HCT116 (cell line): ENCODE results near the gene TBX2. TPM values are rescaled to one million over a fixed set of nuclear protein-coding genes. Genes with fewer than 3 reads are reported as not detected.

Source experiments
- ATAC-seq: fragments of 200-7000 bp; cut with Tn5 transposase; 2 replicates; pipeline ENCODE4 v1.9.1; 2020; ENCODE audit warnings: mild to moderate bottlenecking, moderate library complexity
- BruUV-seq: library from RNA; stranded (reverse); fragments of 400-500 nt; replicated peaks from 2 replicates; lab custom pipeline; 2021; lab: Mats Ljungman, UMichigan
- CTCF ChIA-PET: fragments of 300-600 bp; sonication (Branson Sonifier 250); formaldehyde crosslinking; loops from one replicate; lab custom pipeline; 2021; ENCODE audit warnings: antibody characterized with exemption; lab: Charles Lee
- POLR2A ChIA-PET: fragments of 300-600, 350-600 bp; sonication (Branson Sonifier 250); formaldehyde crosslinking; loops from one replicate; lab custom pipeline; 2021; ENCODE audit warnings: antibody characterized with exemption; lab: Charles Lee
- RAD21 ChIA-PET, 2 experiments: fragments of 300-600 bp; sonication (Branson Sonifier 250); formaldehyde crosslinking; loops; one replicate each; lab custom pipeline; 2023; ENCODE audit warnings: low total read pairs in 2 of 2; ENCODE audit not compliant: uncharacterized antibody in 2 of 2, unreplicated experiment in 2 of 2, low non-redundant PET in 1 of 2; lab: Charles Lee
- DNase-seq: peaks from one replicate; pipeline ENCODE4 v3.0.0-alpha.2; 2010; ENCODE audit warnings: low read depth, low spot score
- H2AFZ ChIP-seq: fragments of 200-600 bp; shearing (Covaris generic), sonication (generic); 2 replicates; pipeline ENCODE4 v1.6.1; 2017; ENCODE audit warnings: low read depth, mixed run types, mixed read lengths, antibody characterized with exemption, low read length; ENCODE audit not compliant: poor library complexity, severe bottlenecking
- H3K27ac ChIP-seq: 2 replicates; pipeline ENCODE4 v1.5.1; 2012; ENCODE audit warnings: low read depth, low read length
- H3K27me3 ChIP-seq: fragments of 200-600 bp; sonication (generic); 2 replicates; pipeline ENCODE4 v1.6.1; 2016; ENCODE audit warnings: mixed run types, low read length, mixed read lengths; ENCODE audit not compliant: insufficient read depth
- H3K36me3 ChIP-seq, 2 experiments: fragments of 200-500 bp in 1 of 2; fragments of 200-600 bp in 1 of 2; sonication (Bioruptor generic) in 1 of 2; sonication (generic) in 1 of 2; 2 replicates each; pipeline versions ENCODE4 v1.5.1 to v1.6.1; 2014 to 2016; ENCODE audit warnings: low read length in 2 of 2, inconsistent platforms in 1 of 2, mixed read lengths in 1 of 2, mixed run types in 1 of 2; ENCODE audit not compliant: insufficient read depth in 2 of 2, control insufficient read depth in 1 of 2
- H3K4me1 ChIP-seq, 2 experiments: fragments of 200-600 bp in 1 of 2; sonication (generic) in 1 of 2; 2 replicates each; pipeline versions ENCODE4 v1.5.1 to v1.6.1; 2012 to 2017; ENCODE audit warnings: low read length in 2 of 2, inconsistent platforms in 1 of 2, mild to moderate bottlenecking in 1 of 2, mixed read lengths in 1 of 2, mixed run types in 1 of 2, moderate library complexity in 1 of 2; ENCODE audit not compliant: insufficient read depth in 2 of 2, control insufficient read depth in 1 of 2
- H3K4me2 ChIP-seq: fragments of 200-600 bp; sonication (generic); 2 replicates; pipeline ENCODE4 v1.6.1; 2017; ENCODE audit warnings: mixed run types, low read length, mixed read lengths
- H3K4me3 ChIP-seq, 2 experiments: fragments of 200-600 bp in 1 of 2; sonication (generic) in 1 of 2; replicated peaks in 1 of 2; 2 replicates each; pipeline ENCODE4 v1.5.1; 2011 to 2016; ENCODE audit warnings: low read length in 2 of 2, control low read depth in 1 of 2, low read depth in 1 of 2, mild to moderate bottlenecking in 1 of 2, mixed read lengths in 1 of 2, mixed run types in 1 of 2
- H3K79me2 ChIP-seq: fragments of 200-600 bp; sonication (generic); 2 replicates; pipeline ENCODE4 v1.6.1; 2017; ENCODE audit warnings: mild to moderate bottlenecking, mixed run types, low read length, moderate library complexity, mixed read lengths; ENCODE audit not compliant: insufficient read depth
- H3K9ac ChIP-seq: fragments of 200-600 bp; sonication (generic); 2 replicates; pipeline ENCODE4 v1.6.1; 2016; ENCODE audit warnings: low read length, mixed read lengths
- H3K9me2 ChIP-seq: fragments of 200-600 bp; sonication (generic), shearing (Covaris generic); 2 replicates; pipeline ENCODE4 v1.6.1; 2017; ENCODE audit warnings: mixed run types, mild to moderate bottlenecking, moderate library complexity; ENCODE audit not compliant: insufficient read depth
- H3K9me3 ChIP-seq, 2 experiments: fragments of 200-500 bp in 1 of 2; fragments of 200-600 bp in 1 of 2; sonication (Bioruptor generic) in 1 of 2; sonication (generic) in 1 of 2; 2 replicates each; pipeline ENCODE4 v1.6.1; 2014 to 2017; ENCODE audit warnings: low read length in 2 of 2, mixed read lengths in 2 of 2, inconsistent platforms in 1 of 2, low read depth in 1 of 2, mild to moderate bottlenecking in 1 of 2, mixed run types in 1 of 2, moderate library complexity in 1 of 2; ENCODE audit not compliant: control insufficient read depth in 1 of 2, insufficient read depth in 1 of 2
- H4K20me1 ChIP-seq: fragments of 200-600 bp; sonication (generic), shearing (Covaris generic); 2 replicates; pipeline ENCODE4 v1.6.1; 2017; ENCODE audit warnings: mixed run types, mild to moderate bottlenecking, moderate library complexity; ENCODE audit not compliant: insufficient read depth
- CBX3 ChIP-seq: IDR thresholded peaks from 2 replicates; pipeline ENCODE4 v1.6.1; 2012; ENCODE audit warnings: low read depth
- EGR1 ChIP-seq: IDR thresholded peaks from 2 replicates; pipeline ENCODE4 v1.6.1; 2012; ENCODE audit warnings: low read depth
- ELF1 ChIP-seq: IDR thresholded peaks from 2 replicates; pipeline ENCODE4 v1.6.1; 2012; ENCODE audit warnings: low read depth, borderline replicate concordance
- EZH2 ChIP-seq: fragments of 200-600 bp; sonication (generic); IDR thresholded peaks from 2 replicates; pipeline ENCODE4 v1.6.1; 2017; ENCODE audit warnings: antibody characterized with exemption, mixed run types
- EZH2phosphoT487 ChIP-seq: fragments of 200-600 bp; IDR thresholded peaks from 2 replicates; pipeline ENCODE4 v1.6.1; 2018; ENCODE audit warnings: antibody characterized with exemption, borderline replicate concordance
- FOSL1 ChIP-seq: IDR thresholded peaks from 2 replicates; pipeline ENCODE4 v1.6.1; 2012; ENCODE audit warnings: low read depth
- JUND ChIP-seq: IDR thresholded peaks from 2 replicates; pipeline ENCODE4 v1.6.1; 2012
- MAX ChIP-seq: IDR thresholded peaks from 2 replicates; pipeline ENCODE4 v1.6.1; 2012
- POLR2A ChIP-seq: IDR thresholded peaks from 2 replicates; pipeline ENCODE4 v1.7.0; 2011; ENCODE audit warnings: borderline replicate concordance; ENCODE audit not compliant: insufficient read depth, insufficient read length; ENCODE audit errors: extremely low read depth
- RAD21 ChIP-seq: IDR thresholded peaks from 2 replicates; pipeline ENCODE4 v1.6.1; 2012; ENCODE audit warnings: low read depth, mild to moderate bottlenecking
- SP1 ChIP-seq: IDR thresholded peaks from 2 replicates; pipeline ENCODE4 v1.6.1; 2012; ENCODE audit warnings: low read depth
- SRF ChIP-seq: IDR thresholded peaks from 2 replicates; pipeline ENCODE4 v1.6.1; 2012; ENCODE audit warnings: low read depth
- YY1 ChIP-seq: IDR thresholded peaks from 2 replicates; pipeline ENCODE4 v1.6.1; 2011; ENCODE audit warnings: low read length, low read depth, moderate library complexity, mild to moderate bottlenecking; ENCODE audit not compliant: insufficient replicate concordance; ENCODE audit errors: extremely low read depth
- ZBTB33 ChIP-seq: IDR thresholded peaks from 2 replicates; pipeline ENCODE4 v1.6.1; 2011; ENCODE audit warnings: mild to moderate bottlenecking, low read length, moderate library complexity; ENCODE audit not compliant: insufficient replicate concordance; ENCODE audit errors: extremely low read depth
- ZFX ChIP-seq: fragments of 450-650 bp; IDR thresholded peaks from 2 replicates; pipeline ENCODE4 v1.6.1; 2017
- intact Hi-C: fragments of 100-400 bp; cut with micrococcal nuclease; formaldehyde crosslinking; loops from 2 replicates; pipeline ENCODE4 v1.10.0; 2022
- total RNA-seq: library from RNA; stranded (reverse); gene quantifications from one replicate; pipeline ENCODE4 v1.2.1, GENCODE V29; 2021; ENCODE audit not compliant: unreplicated experiment
- TF ChIP-seq, protein P1 (sequence below): IDR thresholded peaks from 2 replicates; pipeline ENCODE4 v1.6.1; 2012

TBX2 gene
- total RNA-seq, 1 experiment from 2014 or later: 0.71 TPM

DNA sequence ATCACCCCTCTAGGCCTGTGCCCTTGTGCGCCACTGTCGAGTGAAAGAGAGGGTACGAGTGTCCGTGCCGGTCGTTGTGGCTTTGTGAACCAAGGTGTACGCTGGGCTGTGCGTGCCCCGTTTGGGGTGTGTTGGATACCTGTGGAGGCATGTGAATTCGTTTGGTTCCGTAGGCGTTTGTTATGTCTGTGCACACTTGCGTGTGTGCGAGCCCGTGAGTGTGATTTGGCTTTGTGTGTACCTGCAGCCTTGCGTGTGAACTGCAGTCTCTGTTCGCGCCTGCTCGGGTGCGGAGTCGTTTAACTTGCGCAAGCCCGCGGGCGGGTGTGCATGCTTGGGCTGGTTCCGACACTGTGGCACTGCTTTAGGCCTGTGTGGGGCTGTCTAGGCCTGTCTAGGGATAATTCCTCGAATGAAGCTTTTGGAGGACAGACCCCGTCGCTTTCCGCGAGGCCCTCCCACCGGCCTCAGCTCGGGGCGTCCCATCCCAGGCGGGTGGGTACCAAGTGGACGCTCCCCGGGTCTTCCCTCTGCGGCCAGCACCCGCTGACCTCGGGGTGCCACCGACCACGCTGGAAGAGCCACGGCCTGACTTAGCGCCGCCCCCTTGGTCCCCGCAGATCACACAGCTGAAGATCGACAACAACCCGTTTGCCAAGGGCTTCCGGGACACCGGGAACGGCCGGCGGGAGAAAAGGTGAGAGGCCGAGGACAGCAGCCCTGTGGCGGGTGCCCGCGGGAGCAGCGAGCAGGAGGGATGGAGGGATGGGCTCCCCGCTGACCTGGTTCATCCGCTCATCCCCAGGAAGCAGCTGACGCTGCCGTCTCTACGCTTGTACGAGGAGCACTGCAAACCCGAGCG is 4.4 kb downstream of the TBX2 start (continued):
- TF ChIP-seq RAD21 (no peak), ZFX (no peak), JUND (no peak), FOSL1 (no peak), EZH2 (no peak), ZBTB33 (no peak), EZH2phosphoT487 (no peak), SP1 (no peak)
- TF ChIP-seq, protein P1, sequence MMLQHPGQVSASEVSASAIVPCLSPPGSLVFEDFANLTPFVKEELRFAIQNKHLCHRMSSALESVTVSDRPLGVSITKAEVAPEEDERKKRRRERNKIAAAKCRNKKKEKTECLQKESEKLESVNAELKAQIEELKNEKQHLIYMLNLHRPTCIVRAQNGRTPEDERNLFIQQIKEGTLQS: no peak

DNA sequence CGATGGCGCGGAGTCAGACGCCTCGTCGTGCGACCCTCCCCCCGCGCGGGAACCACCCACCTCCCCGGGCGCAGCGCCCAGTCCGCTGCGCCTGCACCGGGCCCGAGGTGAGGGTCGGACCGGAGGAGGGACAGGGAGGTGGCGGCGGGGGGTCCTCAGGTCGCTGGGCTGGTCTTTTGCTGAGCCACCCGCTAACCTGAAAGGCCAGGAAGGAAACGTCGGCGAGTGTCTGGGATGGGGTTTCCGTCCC is 4.9 kb downstream of the TBX2 start:
- H3K27me3 ChIP-seq: no peaks in the 10 kb centered on the region

More for the DNA sequence above, 4.9 kb downstream of the TBX2 start:
- DNase-seq (no peak), ATAC-seq (no peak)
- TF ChIP-seq CBX3 (no peak), SP1 (no peak), ELF1 (no peak), EZH2phosphoT487 (no peak), JUND (no peak), SRF (no peak), EGR1 (no peak), POLR2A (no peak), MAX (no peak), RAD21 (no peak), ZBTB33 (no peak), YY1 (no peak)
- TF ChIP-seq, protein P1: no peak
- H3K4me3 ChIP-seq: no peak overlapping the region
- no peaks in the 10 kb centered on the region for H3K79me2 ChIP-seq
- no peak overlapping the region for H3K9ac ChIP-seq
- RAD21 ChIA-PET: no interaction called here
- H3K27ac ChIP-seq: no peak overlapping the region
- no peak overlapping the region for H3K4me2 ChIP-seq
- H3K36me3 ChIP-seq: no peaks in the 10 kb centered on the region
- intact Hi-C loops: no loop called here
- no peaks in the 10 kb centered on the region for H3K9me3 ChIP-seq
- no peaks in the 10 kb centered on the region for H4K20me1 ChIP-seq
- peaks cover 5 to 8% of the 10 kb centered on the region in 2 experiments; a peak in 3 of 4 replicates for H3K4me1 ChIP-seq
- no peaks in the 10 kb centered on the region for H3K9me2 ChIP-seq
- no peak overlapping the region for H2AFZ ChIP-seq
- CTCF ChIA-PET: no interaction called here
- BruUV-seq: no TSS peak
- POLR2A ChIA-PET: no interaction called here
